Measurements from ENCODE around the gene UVRAG. TPM values are rescaled to one million over a fixed set of nuclear protein-coding genes. Genes with fewer than 3 reads are reported as not detected.

The UVRAG gene
- total RNA-seq, result 37.2 TPM
- polyA plus RNA-seq, result 10 to 100 TPM; 13.7 to 21.5 (median 15.9) TPM

GRCh38 chr11:75814677-75815344, at the start of gene UVRAG:
TSS of gene UVRAG (plus strand) at chr11:75815210. CDS start at chr11:75815408, 198 bp downstream.
- peak within 1 kb of the TSS; percentile 94 for H3K4me3 ChIP-seq (ENCODE audit: low read depth, low read length)

GRCh38 chr11:75766443-75767227, 48.4 kb upstream of the UVRAG start:
- DNase-seq (no peak), ATAC-seq (ENCODE audit: low read depth in 2 of 2) (no peak)
- peaks cover 0 to 22% (median 11%) of the 10 kb centered on the region in 4 donors for H3K4me1 Mint-ChIP-seq
- H3K9me3 Mint-ChIP-seq, result no peaks in the 10 kb centered on the region
- peak overlapping the region in 1 of 3 donors; percentile 64 for H3K27ac Mint-ChIP-seq
- no peaks in the 10 kb centered on the region for H3K9me3 ChIP-seq (ENCODE audit: control insufficient read depth in 2 of 2, low read length in 2 of 2)
- H3K27ac ChIP-seq (ENCODE audit: insufficient read depth, low read length, poor library complexity, severe bottlenecking), result no peak overlapping the region
- H3K27me3 Mint-ChIP-seq, result peaks cover 20% of the 10 kb centered on the region
- H3K36me3 Mint-ChIP-seq, result peaks cover 3% of the 10 kb centered on the region
- peak overlapping the region in 1 of 4 donors; percentile 28 for H3K4me3 Mint-ChIP-seq
- no peak overlapping the region for H3K4me3 ChIP-seq (ENCODE audit: low read depth, low read length)
- H3K36me3 ChIP-seq (ENCODE audit: control insufficient read depth, insufficient read depth, low read length), result no peaks in the 10 kb centered on the region
- H3K4me1 ChIP-seq (ENCODE audit: control insufficient read depth, insufficient read depth, low read length, poor library complexity, severe bottlenecking), result peaks cover 18% of the 10 kb centered on the region
- no peaks in the 10 kb centered on the region for H3K27me3 ChIP-seq (ENCODE audit: control insufficient read depth, insufficient read depth, low read length)

More at GRCh38 chr11:75814677-75815344, at the start of gene UVRAG:
- H3K4me3 Mint-ChIP-seq, result peak within 1 kb of the TSS in 3 of 4 donors; percentile 95 to 98 (median 97)
- H3K36me3 ChIP-seq (ENCODE audit: control insufficient read depth, insufficient read depth, low read length), result no peaks in the 10 kb centered on the region
- H3K4me1 Mint-ChIP-seq, result peaks cover 4 to 32% (median 20%) of the 10 kb centered on the region in 4 donors
- peaks cover 2% of the 10 kb centered on the region for H3K27me3 ChIP-seq (ENCODE audit: control insufficient read depth, insufficient read depth, low read length)
- peak; percentile 98 to 99 (median 99) for DNase-seq
- H3K27ac ChIP-seq (ENCODE audit: insufficient read depth, low read length, poor library complexity, severe bottlenecking), result peak within 1 kb of the TSS; percentile 84
- ATAC-seq (ENCODE audit: low read depth in 2 of 2), result peak; percentile 88 to 89
- no peaks in the 10 kb centered on the region for H3K36me3 Mint-ChIP-seq
- peaks cover 11% of the 10 kb centered on the region for H3K27me3 Mint-ChIP-seq
- H3K27ac Mint-ChIP-seq, result peak within 1 kb of the TSS; percentile 95 to 98 (median 97)
- no peaks in the 10 kb centered on the region for H3K9me3 ChIP-seq (ENCODE audit: control insufficient read depth in 2 of 2, low read length in 2 of 2)
- peaks cover 29% of the 10 kb centered on the region for H3K4me1 ChIP-seq (ENCODE audit: control insufficient read depth, insufficient read depth, low read length, poor library complexity, severe bottlenecking)
- no peaks in the 10 kb centered on the region for H3K9me3 Mint-ChIP-seq

- DNase-seq (no peak), ATAC-seq (ENCODE audit: low read depth in 2 of 2) (no peak)
- Histone ChIP-seq H3K36me3 (ENCODE audit: control insufficient read depth, insufficient read depth, low read length) (no peaks in the 10 kb centered on the region), H3K9me3 (ENCODE audit: control insufficient read depth in 2 of 2, low read length in 2 of 2) (no peaks in the 10 kb centered on the region), H3K27ac (ENCODE audit: insufficient read depth, low read length, poor library complexity, severe bottlenecking) (no peak overlapping the region), H3K27me3 (ENCODE audit: control insufficient read depth, insufficient read depth, low read length) (no peaks in the 10 kb centered on the region), H3K4me3 (ENCODE audit: low read depth, low read length) (no peak overlapping the region), H3K4me1 (ENCODE audit: control insufficient read depth, insufficient read depth, low read length, poor library complexity, severe bottlenecking) (peaks cover 18% of the 10 kb centered on the region)
- peak overlapping the region in 1 of 3 donors; percentile 64 for H3K27ac Mint-ChIP-seq
- peaks cover 3% of the 10 kb centered on the region for H3K36me3 Mint-ChIP-seq
- no peaks in the 10 kb centered on the region for H3K9me3 Mint-ChIP-seq
- peaks cover 0 to 22% (median 11%) of the 10 kb centered on the region in 4 donors for H3K4me1 Mint-ChIP-seq
- H3K27me3 Mint-ChIP-seq, result peaks cover 20% of the 10 kb centered on the region
- H3K4me3 Mint-ChIP-seq, result peak overlapping the region in 2 of 4 donors; percentile 50 to 75
Measured at GRCh38 chr11:75767228-75767572, 47.8 kb upstream of the UVRAG start.

GRCh38 chr11:75767793-75768111, 47.3 kb upstream of the UVRAG start:
- Mint-ChIP-seq H3K4me3 (peak overlapping the region in 3 of 4 donors; percentile 77 to 87 (median 79)), H3K27ac (peak overlapping the region in 1 of 3 donors; percentile 83), H3K27me3 (peaks cover 20% of the 10 kb centered on the region), H3K9me3 (no peaks in the 10 kb centered on the region), H3K4me1 (peaks cover 0 to 22% (median 11%) of the 10 kb centered on the region in 4 donors), H3K36me3 (peaks cover 3% of the 10 kb centered on the region)
- Histone ChIP-seq H3K27me3 (ENCODE audit: control insufficient read depth, insufficient read depth, low read length) (no peaks in the 10 kb centered on the region), H3K36me3 (ENCODE audit: control insufficient read depth, insufficient read depth, low read length) (no peaks in the 10 kb centered on the region), H3K4me3 (ENCODE audit: low read depth, low read length) (no peak overlapping the region), H3K4me1 (ENCODE audit: control insufficient read depth, insufficient read depth, low read length, poor library complexity, severe bottlenecking) (peaks cover 18% of the 10 kb centered on the region), H3K27ac (ENCODE audit: insufficient read depth, low read length, poor library complexity, severe bottlenecking) (no peak overlapping the region), H3K9me3 (ENCODE audit: control insufficient read depth in 2 of 2, low read length in 2 of 2) (no peaks in the 10 kb centered on the region)
- DNase-seq (no peak), ATAC-seq (ENCODE audit: low read depth in 2 of 2) (no peak)

GRCh38 chr11:75768112-75768908, 46.7 kb upstream of the UVRAG start, which contains the start of gene DGAT2:
TSS of gene DGAT2 (plus strand) at chr11:75768778. CDS start at chr11:75768992, 214 bp downstream.
- Mint-ChIP-seq H3K27ac (peak within 1 kb of the TSS; percentile 1 to 83 (median 17)), H3K4me3 (peak within 1 kb of the TSS; percentile 77 to 90 (median 83)), H3K4me1 (peaks cover 0 to 22% (median 11%) of the 10 kb centered on the region in 4 donors), H3K9me3 (no peaks in the 10 kb centered on the region), H3K27me3 (peaks cover 20% of the 10 kb centered on the region), H3K36me3 (peaks cover 3% of the 10 kb centered on the region)
- peaks cover 19% of the 10 kb centered on the region for H3K4me1 ChIP-seq (ENCODE audit: control insufficient read depth, insufficient read depth, low read length, poor library complexity, severe bottlenecking)
- ATAC-seq (ENCODE audit: low read depth in 2 of 2), result peak; percentile 80
- H3K4me3 ChIP-seq (ENCODE audit: low read depth, low read length), result peak within 1 kb of the TSS; percentile 48
- no peaks in the 10 kb centered on the region for H3K36me3 ChIP-seq (ENCODE audit: control insufficient read depth, insufficient read depth, low read length)
- H3K27me3 ChIP-seq (ENCODE audit: control insufficient read depth, insufficient read depth, low read length), result no peaks in the 10 kb centered on the region
- no peaks in the 10 kb centered on the region for H3K9me3 ChIP-seq (ENCODE audit: control insufficient read depth in 2 of 2, low read length in 2 of 2)
- DNase-seq, result peak; percentile 46 to 84 (median 68)
- H3K27ac ChIP-seq (ENCODE audit: insufficient read depth, low read length, poor library complexity, severe bottlenecking), result no peak within 1 kb of the TSS

GRCh38 chr11:75768909-75769771, 45.9 kb upstream of the UVRAG start:
- Mint-ChIP-seq H3K27ac (peak overlapping the region in 2 of 3 donors; percentile 1 to 17), H3K4me3 (peak overlapping the region; percentile 22 to 81 (median 60)), H3K4me1 (peaks cover 0 to 25% (median 12%) of the 10 kb centered on the region in 4 donors), H3K9me3 (no peaks in the 10 kb centered on the region), H3K27me3 (peaks cover 20% of the 10 kb centered on the region), H3K36me3 (peaks cover 3% of the 10 kb centered on the region)
- Histone ChIP-seq H3K4me3 (ENCODE audit: low read depth, low read length) (no peak overlapping the region), H3K27me3 (ENCODE audit: control insufficient read depth, insufficient read depth, low read length) (no peaks in the 10 kb centered on the region), H3K4me1 (ENCODE audit: control insufficient read depth, insufficient read depth, low read length, poor library complexity, severe bottlenecking) (peaks cover 22% of the 10 kb centered on the region), H3K9me3 (ENCODE audit: control insufficient read depth in 2 of 2, low read length in 2 of 2) (no peaks in the 10 kb centered on the region), H3K27ac (ENCODE audit: insufficient read depth, low read length, poor library complexity, severe bottlenecking) (no peak overlapping the region), H3K36me3 (ENCODE audit: control insufficient read depth, insufficient read depth, low read length) (no peaks in the 10 kb centered on the region)
- DNase-seq (no peak), ATAC-seq (ENCODE audit: low read depth in 2 of 2) (no peak)

All from CD4-positive, CD25-positive, alpha-beta regulatory T cell (primary cell).